ENCODE measurements around the gene PDXK. TPM values are rescaled to one million over a fixed set of nuclear protein-coding genes. Genes with fewer than 3 reads are reported as not detected.

PDXK gene
- total and polyA plus RNA-seq, 9 of the 15 experiments (the other 6 are each of a cell fraction or from before 2014, with no cell fraction given), result 5.6 to 162 (median 76.5) TPM

- TF ChIP-seq CUX1 (CRISPR knock-in tag; IDR thresholded peaks at IDR 0.05), result no peak; the same call in 1 of the 2 replicates
- TF ChIP-seq ADNP (tag; IDR thresholded peaks at IDR 0.05), result no peak
- TF ChIP-seq MCM7 (IDR thresholded peaks at IDR 0.05), result no peak
- TF ChIP-seq ZNF280A (IDR thresholded peaks at IDR 0.05; ENCODE audit: low read depth, partially characterized antibody), result no peak
- TF ChIP-seq GTF2E2 (tag; IDR thresholded peaks at IDR 0.05), result no peak
- TF ChIP-seq MNT (conservative IDR thresholded peaks at IDR 0.05), result peak; percentile 86 to 89
- TF ChIP-seq L3MBTL2 (IDR thresholded peaks at IDR 0.05), result peak; percentile 95
- no peak for TF ChIP-seq TAF9B (IDR thresholded peaks at IDR 0.05; ENCODE audit: partially characterized antibody)
- no peak for TF ChIP-seq KAT8 (IDR thresholded peaks at IDR 0.05; ENCODE audit: low read depth)
- no peak for TF ChIP-seq ZNF695 (CRISPR knock-in tag; IDR thresholded peaks at IDR 0.05)
- TF ChIP-seq NCOA2 (IDR thresholded peaks at IDR 0.05; ENCODE audit: partially characterized antibody in 2 of 2), result no peak
- no peak for TF ChIP-seq ZNF431 (CRISPR knock-in tag; IDR thresholded peaks at IDR 0.05)
- TF ChIP-seq MIER1 (IDR thresholded peaks at IDR 0.05; ENCODE audit: low read depth), result 0 out of 2 replicates have a peak, but pooled peaks have one; percentile 8
- TF ChIP-seq ZKSCAN3 (CRISPR knock-in tag; IDR thresholded peaks at IDR 0.05), result no peak
- no peak for TF ChIP-seq PPARD (CRISPR knock-in tag; IDR thresholded peaks at IDR 0.05)
- TF ChIP-seq E2F1 (CRISPR knock-in tag; IDR thresholded peaks at IDR 0.05), result no peak
- TF ChIP-seq ZNF696 (CRISPR knock-in tag; conservative IDR thresholded peaks at IDR 0.05), result no peak
- peak; percentile 94 for TF ChIP-seq KAT7 (CRISPR knock-in tag; IDR thresholded peaks at IDR 0.05; ENCODE audit: borderline replicate concordance)
Observed at GRCh38 chr21:43767984-43768867, 49.3 kb downstream of the PDXK start (continued).

Data from K562 (cell line).